ENCODE measurements around the gene MMP15. TPM values are rescaled to one million over a fixed set of nuclear protein-coding genes. Genes with fewer than 3 reads are reported as not detected.

MMP15 gene
- total RNA-seq, 1 donor from 2014 or later, result 7.2 TPM

GRCh38 chr16:58022601-58023371 is 2.8 kb upstream of the MMP15 start:
- TF ChIP-seq EZH2phosphoT487 (IDR thresholded peaks at IDR 0.05) (no peak), EZH2 (IDR thresholded peaks at IDR 0.05) (no peak), CTCF (IDR thresholded peaks at IDR 0.05) (no peak)
- Histone ChIP-seq H3K27ac (no peak overlapping the region), H3F3A (ENCODE audit: low read depth) (peaks cover 24% of the 10 kb centered on the region), H4K20me1 (ENCODE audit: low read depth) (peaks cover 10% of the 10 kb centered on the region), H3K36me3 (no peaks in the 10 kb centered on the region), H3K9ac (no peak overlapping the region), H3K79me2 (ENCODE audit: low read depth) (peaks cover 15% of the 10 kb centered on the region), H3K4me3 (no peak overlapping the region), H3K9me3 (ENCODE audit: low read depth) (no peaks in the 10 kb centered on the region), H3K27me3 (peaks cover 23% of the 10 kb centered on the region), H3K4me2 (no peak overlapping the region), H3K4me1 (peaks cover 10% of the 10 kb centered on the region), H2AFZ (replicated peaks) (no peak overlapping the region)
- H3K4me3 Mint-ChIP-seq, result peak overlapping the region; percentile 72
- no peaks in the 10 kb centered on the region for H3K9me3 Mint-ChIP-seq
- H3K36me3 Mint-ChIP-seq, result no peaks in the 10 kb centered on the region
- peaks cover 21% of the 10 kb centered on the region for H3K27me3 Mint-ChIP-seq (ENCODE audit: insufficient read depth, low read depth)
- no peak overlapping the region for H3K27ac Mint-ChIP-seq
- peaks cover 22% of the 10 kb centered on the region for H3K4me1 Mint-ChIP-seq
- DNase-seq (ENCODE audit: low spot score), result no peak

- Histone ChIP-seq H3K9me3 (ENCODE audit: low read depth) (no peaks in the 10 kb centered on the region), H4K20me1 (ENCODE audit: low read depth) (peaks cover 29% of the 10 kb centered on the region), H3K9ac (no peak overlapping the region), H3K79me2 (ENCODE audit: low read depth) (peaks cover 15% of the 10 kb centered on the region), H3K36me3 (no peaks in the 10 kb centered on the region), H3K27ac (no peak overlapping the region), H3K4me1 (peaks cover 30% of the 10 kb centered on the region), H3K27me3 (peaks cover 23% of the 10 kb centered on the region), H3F3A (ENCODE audit: low read depth) (peaks cover 29% of the 10 kb centered on the region), H2AFZ (replicated peaks) (peak overlapping the region; percentile 27), H3K4me2 (peak overlapping the region; percentile 98), H3K4me3 (peak overlapping the region; percentile 97)
- no peaks in the 10 kb centered on the region for H3K36me3 Mint-ChIP-seq
- H3K27ac Mint-ChIP-seq, result peak overlapping the region; percentile 76
- peak; percentile 70 for DNase-seq (ENCODE audit: low spot score)
- TF ChIP-seq EZH2phosphoT487 (IDR thresholded peaks at IDR 0.05) (no peak), EZH2 (IDR thresholded peaks at IDR 0.05) (peak; percentile 47)
- peaks cover 30% of the 10 kb centered on the region for H3K4me1 Mint-ChIP-seq
- peaks cover 27% of the 10 kb centered on the region for H3K27me3 Mint-ChIP-seq (ENCODE audit: insufficient read depth, low read depth)
- H3K4me3 Mint-ChIP-seq, result peak overlapping the region; percentile 86
- H3K9me3 Mint-ChIP-seq, result no peaks in the 10 kb centered on the region
These were observed 836 bp upstream of the MMP15 start for GRCh38 chr16:58024486-58025350.

GRCh38 chr16:58026139-58026704 is 668 bp downstream of the MMP15 start:
- no peak for TF ChIP-seq CTCF (IDR thresholded peaks at IDR 0.05)
- peak; percentile 13 for TF ChIP-seq EZH2 (IDR thresholded peaks at IDR 0.05)
- peak; percentile 4 for TF ChIP-seq EZH2phosphoT487 (IDR thresholded peaks at IDR 0.05)
- H3K4me3 ChIP-seq, result peak overlapping the region; percentile 97
- H3K36me3 ChIP-seq, result no peaks in the 10 kb centered on the region
- peak; percentile 65 for DNase-seq (ENCODE audit: low spot score)
- H3K9me3 Mint-ChIP-seq, result no peaks in the 10 kb centered on the region
- peak overlapping the region; percentile 81 for H3K4me3 Mint-ChIP-seq
- H3K79me2 ChIP-seq (ENCODE audit: low read depth), result peaks cover 15% of the 10 kb centered on the region
- H3K4me2 ChIP-seq, result peak overlapping the region; percentile 98
- H3K27ac ChIP-seq, result no peak overlapping the region
- no peaks in the 10 kb centered on the region for H3K36me3 Mint-ChIP-seq
- H4K20me1 ChIP-seq (ENCODE audit: low read depth), result peaks cover 41% of the 10 kb centered on the region
- peak overlapping the region; percentile 50 for H3K9ac ChIP-seq
- H3K27me3 ChIP-seq, result peaks cover 23% of the 10 kb centered on the region
- peaks cover 33% of the 10 kb centered on the region for H3K4me1 ChIP-seq
- H2AFZ ChIP-seq (replicated peaks), result peak overlapping the region; percentile 27
- H3K9me3 ChIP-seq (ENCODE audit: low read depth), result no peaks in the 10 kb centered on the region
- peaks cover 27% of the 10 kb centered on the region for H3K27me3 Mint-ChIP-seq (ENCODE audit: insufficient read depth, low read depth)
- H3K27ac Mint-ChIP-seq, result no peak overlapping the region
- H3F3A ChIP-seq (ENCODE audit: low read depth), result peaks cover 29% of the 10 kb centered on the region
- H3K4me1 Mint-ChIP-seq, result peaks cover 26% of the 10 kb centered on the region

Measured in neural progenitor cell (in vitro differentiated cells).